Measurements from ENCODE around the gene CDKN1B.

The CDKN1B gene

GRCh38 chr12:12716151-12716792, 896 bp upstream of the CDKN1B start:
- Mint-ChIP-seq H3K9me3 (no peaks in the 10 kb centered on the region), H3K4me3 (peak overlapping the region; percentile 81), H3K27me3 (no peaks in the 10 kb centered on the region), H3K36me3 (ENCODE audit: low read depth) (peaks cover 46% of the 10 kb centered on the region), H3K27ac (peak overlapping the region; percentile 94), H3K4me1 (ENCODE audit: low read depth) (peaks cover 68% of the 10 kb centered on the region)
- peak; percentile 52 for DNase-seq

- Mint-ChIP-seq H3K4me1 (ENCODE audit: low read depth) (peaks cover 69% of the 10 kb centered on the region), H3K27ac (peak overlapping the region; percentile 97), H3K27me3 (no peaks in the 10 kb centered on the region), H3K9me3 (no peaks in the 10 kb centered on the region), H3K36me3 (ENCODE audit: low read depth) (peaks cover 60% of the 10 kb centered on the region), H3K4me3 (peak overlapping the region; percentile 98)
- DNase-seq = peak; percentile 64
These were observed 615 bp downstream of the CDKN1B start for GRCh38 chr12:12717586-12718380.

GRCh38 chr12:12718381-12718759, 1.2 kb downstream of the CDKN1B start:
- Mint-ChIP-seq H3K9me3 (no peaks in the 10 kb centered on the region), H3K36me3 (ENCODE audit: low read depth) (peaks cover 66% of the 10 kb centered on the region), H3K27me3 (no peaks in the 10 kb centered on the region)

GRCh38 chr12:12718853-12719252, 1.7 kb downstream of the CDKN1B start:
- no peaks in the 10 kb centered on the region for H3K27me3 Mint-ChIP-seq
- H3K9me3 Mint-ChIP-seq = no peaks in the 10 kb centered on the region
- H3K4me3 Mint-ChIP-seq = peak overlapping the region; percentile 98
- DNase-seq = no peak
- peaks cover 70% of the 10 kb centered on the region for H3K36me3 Mint-ChIP-seq (ENCODE audit: low read depth)
- peak overlapping the region; percentile 97 for H3K27ac Mint-ChIP-seq
- H3K4me1 Mint-ChIP-seq (ENCODE audit: low read depth) = peaks cover 67% of the 10 kb centered on the region

More at GRCh38 chr12:12718381-12718759, 1.2 kb downstream of the CDKN1B start:
- peaks cover 69% of the 10 kb centered on the region for H3K4me1 Mint-ChIP-seq (ENCODE audit: low read depth)
- no peak for DNase-seq
- peak overlapping the region; percentile 98 for H3K4me3 Mint-ChIP-seq
- peak overlapping the region; percentile 97 for H3K27ac Mint-ChIP-seq

GRCh38 chr12:12719496-12719895, 2.3 kb downstream of the CDKN1B start:
- no peak for DNase-seq
- Mint-ChIP-seq H3K4me3 (peak overlapping the region; percentile 98), H3K4me1 (ENCODE audit: low read depth) (peaks cover 61% of the 10 kb centered on the region), H3K36me3 (ENCODE audit: low read depth) (peaks cover 72% of the 10 kb centered on the region), H3K27me3 (no peaks in the 10 kb centered on the region), H3K9me3 (no peaks in the 10 kb centered on the region), H3K27ac (peak overlapping the region; percentile 97)

- H3K27ac Mint-ChIP-seq = peak overlapping the region; percentile 97
- peak overlapping the region; percentile 98 for H3K4me3 Mint-ChIP-seq
- no peaks in the 10 kb centered on the region for H3K9me3 Mint-ChIP-seq
- H3K27me3 Mint-ChIP-seq = no peaks in the 10 kb centered on the region
- DNase-seq = no peak
- peaks cover 74% of the 10 kb centered on the region for H3K36me3 Mint-ChIP-seq (ENCODE audit: low read depth)
- H3K4me1 Mint-ChIP-seq (ENCODE audit: low read depth) = peaks cover 55% of the 10 kb centered on the region
These were observed 2.9 kb downstream of the CDKN1B start for GRCh38 chr12:12720052-12720451.

GRCh38 chr12:12720672-12721161, 3.5 kb downstream of the CDKN1B start:
- Mint-ChIP-seq H3K27ac (peak overlapping the region; percentile 97), H3K4me1 (ENCODE audit: low read depth) (peaks cover 48% of the 10 kb centered on the region), H3K4me3 (peak overlapping the region; percentile 98), H3K27me3 (no peaks in the 10 kb centered on the region), H3K36me3 (ENCODE audit: low read depth) (peaks cover 78% of the 10 kb centered on the region), H3K9me3 (no peaks in the 10 kb centered on the region)
- DNase-seq = no peak

- no peak for DNase-seq
- peak overlapping the region; percentile 97 for H3K27ac Mint-ChIP-seq
- no peaks in the 10 kb centered on the region for H3K9me3 Mint-ChIP-seq
- peak overlapping the region; percentile 98 for H3K4me3 Mint-ChIP-seq
- peaks cover 43% of the 10 kb centered on the region for H3K4me1 Mint-ChIP-seq (ENCODE audit: low read depth)
- H3K36me3 Mint-ChIP-seq (ENCODE audit: low read depth) = peaks cover 81% of the 10 kb centered on the region
- no peaks in the 10 kb centered on the region for H3K27me3 Mint-ChIP-seq
These were observed 4.1 kb downstream of the CDKN1B start for GRCh38 chr12:12721176-12721751.

GRCh38 chr12:12721814-12722434, 4.8 kb downstream of the CDKN1B start:
- peaks cover 47% of the 10 kb centered on the region for H3K4me1 Mint-ChIP-seq (ENCODE audit: low read depth)
- no peaks in the 10 kb centered on the region for H3K27me3 Mint-ChIP-seq
- peak overlapping the region; percentile 98 for H3K4me3 Mint-ChIP-seq
- peak overlapping the region; percentile 97 for H3K27ac Mint-ChIP-seq
- no peak for DNase-seq
- H3K36me3 Mint-ChIP-seq (ENCODE audit: low read depth) = peaks cover 85% of the 10 kb centered on the region
- no peaks in the 10 kb centered on the region for H3K9me3 Mint-ChIP-seq

GRCh38 chr12:12722435-12723148, 5.4 kb downstream of the CDKN1B start:
- no peaks in the 10 kb centered on the region for H3K27me3 Mint-ChIP-seq
- peaks cover 83% of the 10 kb centered on the region for H3K36me3 Mint-ChIP-seq (ENCODE audit: low read depth)
- peak overlapping the region; percentile 98 for H3K4me3 Mint-ChIP-seq
- H3K9me3 Mint-ChIP-seq = no peaks in the 10 kb centered on the region
- H3K27ac Mint-ChIP-seq = peak overlapping the region; percentile 97
- H3K4me1 Mint-ChIP-seq (ENCODE audit: low read depth) = peaks cover 50% of the 10 kb centered on the region
- DNase-seq = no peak

GRCh38 chr12:12723149-12723680, 6.0 kb downstream of the CDKN1B start:
- DNase-seq = no peak
- Mint-ChIP-seq H3K27ac (peak overlapping the region; percentile 97), H3K9me3 (no peaks in the 10 kb centered on the region), H3K36me3 (ENCODE audit: low read depth) (peaks cover 82% of the 10 kb centered on the region), H3K27me3 (no peaks in the 10 kb centered on the region), H3K4me3 (peak overlapping the region; percentile 98), H3K4me1 (ENCODE audit: low read depth) (peaks cover 56% of the 10 kb centered on the region)

- H3K4me1 Mint-ChIP-seq (ENCODE audit: low read depth) = peaks cover 59% of the 10 kb centered on the region
- H3K27me3 Mint-ChIP-seq = no peaks in the 10 kb centered on the region
- peaks cover 79% of the 10 kb centered on the region for H3K36me3 Mint-ChIP-seq (ENCODE audit: low read depth)
- H3K9me3 Mint-ChIP-seq = no peaks in the 10 kb centered on the region
- DNase-seq = peak; percentile 75
- peak overlapping the region; percentile 99 for H3K4me3 Mint-ChIP-seq
- peak overlapping the region; percentile 99 for H3K27ac Mint-ChIP-seq
These were observed 6.7 kb downstream of the CDKN1B start for GRCh38 chr12:12723681-12724420.

- Mint-ChIP-seq H3K9me3 (no peaks in the 10 kb centered on the region), H3K36me3 (ENCODE audit: low read depth) (peaks cover 75% of the 10 kb centered on the region), H3K4me3 (peak overlapping the region; percentile 99), H3K4me1 (ENCODE audit: low read depth) (peaks cover 58% of the 10 kb centered on the region), H3K27me3 (no peaks in the 10 kb centered on the region), H3K27ac (peak overlapping the region; percentile 99)
- no peak for DNase-seq
These were observed 7.4 kb downstream of the CDKN1B start for GRCh38 chr12:12724421-12725085.
